ENCODE measurements around the gene POLR3E. TPM values are rescaled to one million over a fixed set of nuclear protein-coding genes. Genes with fewer than 3 reads are reported as not detected.

POLR3E gene
- total RNA-seq, 1 experiment from 2014 or later = 103 TPM

DNA sequence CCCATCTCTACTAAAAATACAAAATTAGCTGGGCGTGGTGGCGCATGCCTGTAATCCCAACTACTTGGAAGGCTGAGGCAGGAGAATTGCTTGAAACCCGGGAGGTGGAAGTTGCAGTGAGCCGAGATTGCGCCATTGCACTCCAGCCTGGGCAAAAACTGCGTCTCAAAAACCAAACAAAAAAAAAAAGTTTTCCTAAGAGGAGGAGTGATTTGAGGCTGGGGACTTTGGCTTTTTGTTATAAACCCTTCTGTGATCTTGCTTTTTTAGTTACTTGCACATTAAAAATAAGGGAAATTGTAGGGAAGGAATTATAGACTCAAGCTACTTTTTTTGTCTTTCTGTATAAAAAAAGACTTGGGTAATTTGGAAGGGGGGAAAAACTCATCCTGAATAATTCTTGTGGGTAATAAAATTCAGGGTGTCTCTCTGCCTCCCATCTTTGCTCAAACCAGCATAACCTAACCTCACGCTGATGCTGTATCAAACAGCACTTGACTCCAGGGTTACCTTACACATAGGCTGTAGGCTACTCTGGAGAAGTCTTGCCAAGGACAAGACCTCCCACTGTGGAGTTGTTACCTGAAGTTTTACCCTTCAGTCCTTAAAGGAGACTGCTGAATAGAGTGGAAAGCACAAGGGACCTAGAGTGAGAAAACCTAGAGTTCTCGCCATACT, 78.9 kb downstream of the POLR3E start:
- no peak overlapping the region for H3K56ac ChIP-seq (ENCODE audit: insufficient read length, low read depth, low read length)
- Mint-ChIP-seq H3K27ac (no peak overlapping the region), H3K36me3 (ENCODE audit: insufficient read depth in 1 of 3, low read depth in 3 of 3) (peaks cover 5 to 18% (median 12%) of the 10 kb centered on the region in 3 experiments; a peak in 6 of 7 replicates), H3K4me3 (peak overlapping the region in 1 of 2 experiments; percentile 47; a peak in 2 of 5 replicates), H3K27me3 (ENCODE audit: low read depth) (peaks cover 11% of the 10 kb centered on the region), H3K4me1 (peaks cover 25 to 39% of the 10 kb centered on the region in 2 experiments), H3K9me3 (0 out of 5 replicates have a peak, but pooled peaks cover 0 to 2% of the 10 kb centered on the region in 2 experiments)
- no peaks in the 10 kb centered on the region for H3K9me3 ChIP-seq (ENCODE audit: control insufficient read depth, low read depth, low read length)
- H3K18ac ChIP-seq (ENCODE audit: insufficient read length, low read depth, low read length) = no peak overlapping the region
- WGBS (ENCODE audit: extremely low coverage, insufficient read length, low lambda C conversion rate) = no CpG with 5 or more reads among the region's 8 CpGs
- peaks cover 5% of the 10 kb centered on the region; the same call in 1 of the 2 replicates for H3K79me2 ChIP-seq (ENCODE audit: insufficient read depth, low read length)
- no peak overlapping the region for H2AFZ ChIP-seq (ENCODE audit: low read length)
- TF ChIP-seq, protein P1, sequence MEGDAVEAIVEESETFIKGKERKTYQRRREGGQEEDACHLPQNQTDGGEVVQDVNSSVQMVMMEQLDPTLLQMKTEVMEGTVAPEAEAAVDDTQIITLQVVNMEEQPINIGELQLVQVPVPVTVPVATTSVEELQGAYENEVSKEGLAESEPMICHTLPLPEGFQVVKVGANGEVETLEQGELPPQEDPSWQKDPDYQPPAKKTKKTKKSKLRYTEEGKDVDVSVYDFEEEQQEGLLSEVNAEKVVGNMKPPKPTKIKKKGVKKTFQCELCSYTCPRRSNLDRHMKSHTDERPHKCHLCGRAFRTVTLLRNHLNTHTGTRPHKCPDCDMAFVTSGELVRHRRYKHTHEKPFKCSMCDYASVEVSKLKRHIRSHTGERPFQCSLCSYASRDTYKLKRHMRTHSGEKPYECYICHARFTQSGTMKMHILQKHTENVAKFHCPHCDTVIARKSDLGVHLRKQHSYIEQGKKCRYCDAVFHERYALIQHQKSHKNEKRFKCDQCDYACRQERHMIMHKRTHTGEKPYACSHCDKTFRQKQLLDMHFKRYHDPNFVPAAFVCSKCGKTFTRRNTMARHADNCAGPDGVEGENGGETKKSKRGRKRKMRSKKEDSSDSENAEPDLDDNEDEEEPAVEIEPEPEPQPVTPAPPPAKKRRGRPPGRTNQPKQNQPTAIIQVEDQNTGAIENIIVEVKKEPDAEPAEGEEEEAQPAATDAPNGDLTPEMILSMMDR (conservative IDR thresholded peaks at IDR 0.05) = no peak
- H2BK5ac ChIP-seq (ENCODE audit: insufficient read length, low read length) = no peak overlapping the region
- H3K4me1 ChIP-seq (ENCODE audit: insufficient read depth, low read length) = no peaks in the 10 kb centered on the region; the same call in 1 of the 2 replicates
- no peaks in the 10 kb centered on the region for H3K27me3 ChIP-seq (ENCODE audit: insufficient read depth, low read length)
- H2BK15ac ChIP-seq (ENCODE audit: low read depth, low read length) = no peak overlapping the region
- no peak for DNase-seq
- no peak overlapping the region for H3K14ac ChIP-seq (ENCODE audit: insufficient read depth, low read length)
- no peaks in the 10 kb centered on the region for H4K20me1 ChIP-seq (ENCODE audit: control insufficient read depth, insufficient read depth, insufficient read length)
- no peak overlapping the region for H3K27ac ChIP-seq (ENCODE audit: insufficient read length, low read depth, low read length)
- peaks cover 11% of the 10 kb centered on the region for H3K23me2 ChIP-seq (ENCODE audit: insufficient read length, low read depth, low read length, poor library complexity, severe bottlenecking)
- H3K9ac ChIP-seq (ENCODE audit: extremely low read depth, insufficient read length, low read length) = no peak overlapping the region
- H3K23ac ChIP-seq (ENCODE audit: insufficient read length, low read depth, low read length) = no peak overlapping the region
- H2BK20ac ChIP-seq (ENCODE audit: low read depth, low read length, poor library complexity, severe bottlenecking) = no peak overlapping the region
- H4K91ac ChIP-seq (ENCODE audit: insufficient read length, low read depth, low read length) = no peak overlapping the region
- no peak overlapping the region for H2BK120ac ChIP-seq (ENCODE audit: low read depth, low read length, poor library complexity, severe bottlenecking)
- no peak overlapping the region for H3K4ac ChIP-seq (ENCODE audit: low read depth, low read length)
- H2BK12ac ChIP-seq (ENCODE audit: insufficient read length, low read depth, low read length) = no peak overlapping the region
- no peak overlapping the region for H4K8ac ChIP-seq (replicated peaks; ENCODE audit: insufficient read length, low read depth, low read length)
- no peak overlapping the region for H4K5ac ChIP-seq (ENCODE audit: insufficient read length, low read depth, low read length)
- H3T11ph ChIP-seq (ENCODE audit: low read length) = no peak overlapping the region
- no peak overlapping the region for H2AK5ac ChIP-seq (ENCODE audit: insufficient read length, low read length)
- no peak overlapping the region for H3K4me2 ChIP-seq (ENCODE audit: insufficient read depth, insufficient read length, low read length)
- peaks cover 3% of the 10 kb centered on the region for H3K79me1 ChIP-seq (ENCODE audit: insufficient read depth, low read depth, low read length, poor library complexity, severe bottlenecking)
